Activated CD4-positive, alpha-beta T cell treated with anti-CD3 and anti-CD28 coated beads, Interleukin-2, amount 10 ng/mL, durations not matched to agents 7 days and 5 days (primary cell): ENCODE data around the gene KIF16B. TPM values are rescaled to one million over a fixed set of nuclear protein-coding genes. Genes with fewer than 3 reads are reported as not detected.
"Not testable (repeated sequence)": the region's sequence is repeated elsewhere in the genome, so short reads cannot be mapped to it uniquely, and the experiment has no call there.

Source experiments
- CTCF ChIA-PET: fragments of 350-600 bp; sonication (Branson Sonifier 250); formaldehyde crosslinking; loops from one replicate; lab custom pipeline; 2021; ENCODE audit warnings: antibody characterized with exemption; lab: Charles Lee
- POLR2A ChIA-PET: fragments of 350-600 bp; sonication (Branson Sonifier 250); formaldehyde crosslinking; loops from one replicate; lab custom pipeline; 2021; ENCODE audit warnings: antibody characterized with exemption; lab: Charles Lee
- DNase-seq: peaks from one replicate; pipeline ENCODE4 v3.0.0-alpha.2; 2020
- H3K27ac Mint-ChIP-seq: one replicate; pipeline ENCODE4 v1.8.0; 2021; ENCODE audit warnings: mild to moderate bottlenecking, moderate library complexity, mixed read lengths
- H3K27me3 Mint-ChIP-seq: one replicate; pipeline ENCODE4 v1.8.0; 2021; ENCODE audit warnings: mixed read lengths
- H3K36me3 Mint-ChIP-seq: one replicate; pipeline ENCODE4 v1.8.0; 2021; ENCODE audit warnings: low read depth, mixed read lengths
- H3K4me1 Mint-ChIP-seq: one replicate; pipeline ENCODE4 v1.8.0; 2021; ENCODE audit warnings: mixed read lengths
- H3K4me3 Mint-ChIP-seq: one replicate; pipeline ENCODE4 v1.8.0; 2021; ENCODE audit warnings: mild to moderate bottlenecking, moderate library complexity, mixed read lengths
- H3K9me3 Mint-ChIP-seq: one replicate; pipeline ENCODE4 v1.8.0; 2021; ENCODE audit warnings: mixed read lengths
- total RNA-seq, 2 experiments: library from RNA; stranded (reverse); gene quantifications; one replicate each; pipeline ENCODE4 v1.2.3, GENCODE V29; 2021

KIF16B gene
- total RNA-seq, 2 experiments from 2014 or later: 9.4 to 10.3 TPM

DNA sequence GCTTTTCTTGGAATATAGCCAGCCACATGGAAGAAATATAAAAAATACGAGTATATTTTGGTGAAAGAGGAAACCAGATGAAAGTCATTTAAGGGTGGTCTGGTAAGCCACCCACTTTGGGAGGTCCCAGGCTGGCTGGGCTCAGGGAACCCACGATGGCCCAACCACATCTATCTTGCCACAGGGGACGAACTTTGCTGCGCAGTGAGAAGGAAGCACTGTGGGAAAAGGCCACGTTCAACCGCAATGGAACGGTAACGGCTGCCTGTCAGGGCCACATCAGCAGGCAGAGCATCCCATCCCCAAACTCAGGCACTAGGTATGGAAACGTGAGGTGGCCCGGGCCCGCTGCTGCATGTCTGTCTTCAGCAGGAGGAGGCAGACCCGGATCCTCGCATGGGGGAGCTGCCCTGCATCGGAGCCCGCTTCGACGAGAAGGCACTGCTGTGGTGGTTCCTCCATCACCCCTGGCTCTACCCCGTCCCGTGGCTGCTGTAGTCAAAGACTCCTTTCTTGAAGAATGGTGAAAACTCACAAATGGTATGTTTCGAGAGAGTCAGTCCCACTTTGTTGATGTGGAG is 300.4 kb downstream of the KIF16B start:
- POLR2A ChIA-PET: no interaction called here
- peaks cover 4% of the 10 kb centered on the region for H3K9me3 Mint-ChIP-seq
- CTCF ChIA-PET: no interaction called here
- H3K4me1 Mint-ChIP-seq: no peaks in the 10 kb centered on the region
- H3K27me3 Mint-ChIP-seq: no peaks in the 10 kb centered on the region
- DNase-seq: no peak
- no peaks in the 10 kb centered on the region for H3K36me3 Mint-ChIP-seq
- H3K27ac Mint-ChIP-seq: no peak overlapping the region
- H3K4me3 Mint-ChIP-seq: no peak overlapping the region

DNA sequence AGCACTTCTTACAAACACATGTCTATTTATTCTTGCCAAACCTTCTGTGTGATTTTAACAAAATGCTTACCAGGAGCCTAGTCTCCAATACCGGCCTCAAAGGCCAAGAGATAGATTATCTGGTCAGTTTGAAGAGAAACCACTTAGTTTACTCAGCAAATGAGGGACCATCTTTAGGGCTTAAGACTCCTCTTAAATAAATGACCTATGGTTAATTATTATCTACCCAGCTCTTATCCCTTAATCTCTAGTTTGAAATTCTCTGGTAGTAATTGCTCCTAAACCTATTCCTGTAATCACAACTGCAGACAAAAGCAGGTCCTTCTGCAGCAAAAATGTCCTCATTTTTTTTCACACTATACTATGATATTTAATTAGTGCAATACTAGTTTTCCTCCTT is 301.8 kb downstream of the KIF16B start:
- ChIA-PET CTCF (no interaction called here), POLR2A (no interaction called here)
- no peaks in the 10 kb centered on the region for H3K27me3 Mint-ChIP-seq
- no peaks in the 10 kb centered on the region for H3K36me3 Mint-ChIP-seq
- peaks cover 13% of the 10 kb centered on the region for H3K9me3 Mint-ChIP-seq
- no peaks in the 10 kb centered on the region for H3K4me1 Mint-ChIP-seq
- H3K4me3 Mint-ChIP-seq: no peak overlapping the region
- DNase-seq: no peak
- H3K27ac Mint-ChIP-seq: no peak overlapping the region

DNA sequence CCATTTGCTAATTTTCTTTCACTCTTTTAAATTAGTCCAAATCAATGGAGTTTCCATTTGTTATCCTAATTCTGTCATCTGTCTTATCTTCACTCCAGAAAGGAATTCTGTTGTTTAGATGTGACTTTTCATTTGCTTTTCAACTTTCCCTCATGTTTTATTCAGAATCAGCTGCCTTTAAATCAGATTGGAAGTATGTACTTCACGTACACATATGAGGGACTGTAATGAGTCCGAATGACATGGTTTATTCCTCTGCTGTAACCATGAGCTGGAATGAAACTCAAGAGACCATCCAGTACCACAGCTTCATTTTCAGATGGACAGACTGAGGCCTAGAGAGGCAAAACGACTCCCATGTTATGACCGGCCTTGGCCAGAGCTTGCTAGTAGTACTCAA is 302.3 kb downstream of the KIF16B start:
- POLR2A ChIA-PET: interaction anchor here (0.7 kb wide), 1 partner anchor 20 kb away, joined by 3 read pairs; no protein-coding TSS in a partner anchor
- no peak for DNase-seq
- CTCF ChIA-PET: no interaction called here

DNA sequence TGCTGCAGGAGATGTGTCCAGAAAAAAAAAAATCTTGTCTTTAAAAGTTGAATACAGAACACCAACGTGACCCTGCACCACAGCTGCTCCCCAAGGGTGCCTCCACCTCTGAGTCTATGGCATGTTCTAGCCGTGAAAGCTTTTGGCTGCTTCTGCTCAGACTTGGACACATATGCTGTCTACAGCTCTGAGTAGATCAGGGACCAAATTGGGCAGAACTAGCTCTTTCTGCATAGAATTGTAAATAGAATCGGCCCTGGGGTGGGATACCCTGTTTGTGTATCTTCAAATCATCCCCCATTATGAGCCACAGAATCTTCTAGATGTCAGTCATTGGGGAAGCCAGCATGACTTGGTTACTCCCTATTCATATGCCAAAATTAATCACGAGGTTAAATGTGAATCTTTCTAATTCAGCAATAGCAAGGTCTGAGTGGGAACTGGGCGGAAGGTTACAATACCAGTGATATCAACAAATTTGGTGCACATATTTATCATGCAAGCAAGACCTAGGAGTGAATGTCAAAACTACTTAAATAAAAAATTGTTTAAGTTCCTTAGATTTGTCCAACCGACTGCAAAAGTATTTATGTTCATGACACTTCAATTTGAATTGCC is 302.8 kb downstream of the KIF16B start:
- H3K4me3 Mint-ChIP-seq: no peak overlapping the region
- peaks cover 20% of the 10 kb centered on the region for H3K9me3 Mint-ChIP-seq
- H3K36me3 Mint-ChIP-seq: no peaks in the 10 kb centered on the region
- CTCF ChIA-PET: no interaction called here
- POLR2A ChIA-PET: interaction anchor here (0.7 kb wide), 1 partner anchor 21 kb away, joined by 3 read pairs; no protein-coding TSS in a partner anchor
- no peaks in the 10 kb centered on the region for H3K4me1 Mint-ChIP-seq
- DNase-seq: no peak
- H3K27me3 Mint-ChIP-seq: no peaks in the 10 kb centered on the region
- no peak overlapping the region for H3K27ac Mint-ChIP-seq

More for the DNA sequence above, 302.3 kb downstream of the KIF16B start:
- Mint-ChIP-seq H3K36me3 (no peaks in the 10 kb centered on the region), H3K4me3 (no peak overlapping the region), H3K4me1 (no peaks in the 10 kb centered on the region), H3K27ac (no peak overlapping the region), H3K9me3 (peaks cover 16% of the 10 kb centered on the region), H3K27me3 (no peaks in the 10 kb centered on the region)

DNA sequence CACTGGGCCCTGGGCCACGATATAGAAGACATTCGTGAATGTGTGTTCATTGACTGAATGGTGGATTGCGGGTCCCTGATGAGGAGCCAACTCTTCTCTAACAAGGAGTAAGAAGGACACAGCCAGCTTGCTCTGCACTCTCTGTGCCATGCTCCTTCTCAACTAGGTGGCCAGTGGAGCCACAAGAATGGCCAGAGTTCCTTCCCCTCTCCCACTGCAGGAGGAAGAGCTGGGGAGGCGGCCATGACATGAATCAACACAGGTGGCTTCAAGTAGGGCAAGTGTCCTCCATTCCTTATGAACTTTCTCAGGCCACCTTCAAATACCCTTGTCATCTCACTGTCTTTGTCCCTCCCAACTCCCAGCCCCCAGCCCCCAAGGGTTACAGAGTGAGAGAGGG is 305.7 kb downstream of the KIF16B start:
- ChIA-PET POLR2A (no interaction called here), CTCF (no interaction called here)
- H3K9me3 Mint-ChIP-seq: peaks cover 20% of the 10 kb centered on the region
- no peak overlapping the region for H3K4me3 Mint-ChIP-seq
- H3K36me3 Mint-ChIP-seq: no peaks in the 10 kb centered on the region
- DNase-seq: no peak
- H3K27me3 Mint-ChIP-seq: no peaks in the 10 kb centered on the region
- H3K27ac Mint-ChIP-seq: no peak overlapping the region
- H3K4me1 Mint-ChIP-seq: no peaks in the 10 kb centered on the region

DNA sequence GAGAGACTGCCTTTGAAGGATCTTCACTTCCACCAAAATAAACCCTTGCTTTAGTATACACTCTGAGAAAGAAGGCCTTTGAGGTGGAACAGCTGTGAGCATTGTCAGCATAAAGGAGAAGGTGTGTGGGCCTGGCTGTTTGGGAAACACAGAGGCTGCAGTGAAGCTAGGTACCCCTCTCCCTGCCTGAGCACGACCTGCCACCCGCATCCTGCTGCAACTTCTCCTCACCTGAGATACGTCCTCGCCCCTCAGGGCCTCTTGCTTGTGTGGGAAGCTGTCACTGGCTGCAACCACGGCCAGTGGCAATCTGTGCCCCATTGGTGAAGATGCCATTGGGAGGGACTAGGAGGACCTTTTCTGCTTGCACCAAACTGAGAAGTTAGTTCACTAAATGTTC is 307.9 kb downstream of the KIF16B start:
- Mint-ChIP-seq H3K4me1 (no peaks in the 10 kb centered on the region), H3K9me3 (peaks cover 23% of the 10 kb centered on the region), H3K4me3 (no peak overlapping the region), H3K27ac (no peak overlapping the region), H3K27me3 (no peaks in the 10 kb centered on the region), H3K36me3 (no peaks in the 10 kb centered on the region)
- ChIA-PET POLR2A (no interaction called here), CTCF (no interaction called here)
- no peak for DNase-seq

DNA sequence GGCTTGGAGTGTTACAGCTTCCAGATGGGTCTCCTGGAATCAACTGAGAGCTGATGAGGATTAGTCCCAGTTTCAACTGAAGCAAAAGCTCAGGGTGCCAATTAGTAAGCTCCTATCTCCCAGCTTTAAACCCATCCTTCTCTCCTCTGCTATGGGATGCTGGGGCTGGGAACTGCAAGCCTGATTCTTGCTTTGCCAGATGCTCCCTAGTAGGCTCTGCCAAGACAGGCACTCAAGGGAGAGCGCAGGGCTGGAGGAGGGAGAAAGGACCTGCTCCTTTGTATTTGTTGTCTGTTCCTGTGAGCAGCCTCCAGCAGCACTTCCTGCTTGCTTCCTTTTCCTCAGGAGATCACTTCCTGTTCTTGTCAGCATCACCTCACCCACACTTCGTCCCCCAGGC is 309.7 kb downstream of the KIF16B start:
- H3K27ac Mint-ChIP-seq: no peak overlapping the region
- no peak overlapping the region for H3K4me3 Mint-ChIP-seq
- no peaks in the 10 kb centered on the region for H3K4me1 Mint-ChIP-seq
- POLR2A ChIA-PET: no interaction called here
- H3K9me3 Mint-ChIP-seq: peaks cover 19% of the 10 kb centered on the region
- no peak for DNase-seq
- CTCF ChIA-PET: no interaction called here
- no peaks in the 10 kb centered on the region for H3K27me3 Mint-ChIP-seq
- no peaks in the 10 kb centered on the region for H3K36me3 Mint-ChIP-seq

DNA sequence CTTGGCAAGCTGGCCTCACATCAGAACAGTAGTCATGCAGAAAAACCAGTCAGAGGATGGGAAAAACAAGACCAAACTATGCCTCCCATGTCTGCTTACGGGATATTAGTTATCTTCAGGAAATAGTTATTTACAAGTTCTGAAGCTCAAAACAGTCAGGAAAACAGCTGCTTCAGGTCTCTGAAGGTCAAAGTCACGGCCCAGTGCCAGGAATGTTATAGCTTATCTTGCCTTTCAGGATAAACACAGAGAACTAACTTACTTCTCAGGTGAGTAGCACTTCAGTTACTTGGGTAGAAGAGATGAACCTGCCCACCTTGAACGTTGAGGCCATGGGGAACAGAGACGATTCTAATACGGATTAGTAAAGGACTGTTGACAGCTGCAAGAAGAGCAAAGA is 310.7 kb downstream of the KIF16B start:
- H3K4me1 Mint-ChIP-seq: no peaks in the 10 kb centered on the region
- H3K9me3 Mint-ChIP-seq: peaks cover 18% of the 10 kb centered on the region
- H3K36me3 Mint-ChIP-seq: no peaks in the 10 kb centered on the region
- CTCF ChIA-PET: interaction anchor here (0.8 kb wide), 1 partner anchor 11 kb away, joined by 3 read pairs; no protein-coding TSS in a partner anchor
- POLR2A ChIA-PET: no interaction called here
- no peak overlapping the region for H3K4me3 Mint-ChIP-seq
- H3K27me3 Mint-ChIP-seq: no peaks in the 10 kb centered on the region
- no peak overlapping the region for H3K27ac Mint-ChIP-seq
- no peak for DNase-seq

DNA sequence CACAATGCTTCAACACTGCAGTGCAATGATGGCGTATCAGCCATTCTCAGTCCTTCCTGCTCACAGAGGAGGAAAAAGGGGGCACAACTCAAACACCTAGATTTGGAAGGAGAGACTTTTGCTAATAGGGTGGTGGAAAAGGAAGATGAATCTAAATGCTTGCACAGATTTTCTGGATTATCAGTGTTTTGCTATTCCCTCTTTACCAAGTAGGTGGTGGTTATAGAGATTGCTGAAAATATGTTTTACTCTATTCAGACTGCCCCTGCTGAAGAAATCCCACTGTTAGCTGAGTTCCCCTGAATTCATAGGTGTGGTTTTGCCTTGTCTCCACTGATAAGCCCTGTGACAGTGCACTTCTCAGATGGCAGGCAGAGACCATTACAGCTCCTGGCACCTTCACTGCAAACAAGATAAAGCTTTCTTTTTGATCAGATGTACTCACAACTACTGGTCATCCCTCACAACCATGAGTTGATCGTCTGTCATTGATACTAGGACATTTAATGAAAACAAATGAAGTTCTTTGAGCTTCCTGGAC is 311.4 kb downstream of the KIF16B start:
- no peaks in the 10 kb centered on the region for H3K4me1 Mint-ChIP-seq
- DNase-seq: no peak
- ChIA-PET POLR2A (no interaction called here), CTCF (interaction anchor here (0.8 kb wide), 1 partner anchor 10 kb away, joined by 3 read pairs; no protein-coding TSS in a partner anchor)
- H3K4me3 Mint-ChIP-seq: no peak overlapping the region
- H3K27me3 Mint-ChIP-seq: no peaks in the 10 kb centered on the region
- H3K9me3 Mint-ChIP-seq: peaks cover 10% of the 10 kb centered on the region
- no peaks in the 10 kb centered on the region for H3K36me3 Mint-ChIP-seq
- H3K27ac Mint-ChIP-seq: no peak overlapping the region

DNA sequence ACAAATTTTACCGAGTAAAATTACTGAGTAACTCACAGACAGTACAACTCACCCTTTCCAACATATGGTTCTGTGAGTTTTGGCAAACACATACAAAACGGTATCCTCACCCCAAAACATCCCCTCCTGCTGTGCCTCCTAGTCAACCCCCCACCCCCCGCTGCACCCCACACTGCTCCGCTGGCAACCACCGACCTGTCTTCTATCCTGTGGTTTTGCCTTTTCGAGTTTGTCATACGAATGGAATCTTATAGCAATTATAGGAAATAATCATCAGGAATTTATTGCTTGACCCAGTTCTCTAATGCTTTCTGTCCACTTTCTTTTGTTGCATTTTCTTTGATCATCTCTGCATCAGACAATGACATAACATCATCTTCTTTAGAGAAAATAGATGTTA is 312.3 kb downstream of the KIF16B start:
- H3K4me3 Mint-ChIP-seq: no peak overlapping the region
- H3K36me3 Mint-ChIP-seq: no peaks in the 10 kb centered on the region
- POLR2A ChIA-PET: no interaction called here
- H3K9me3 Mint-ChIP-seq: peaks cover 6% of the 10 kb centered on the region
- no peaks in the 10 kb centered on the region for H3K27me3 Mint-ChIP-seq
- no peaks in the 10 kb centered on the region for H3K4me1 Mint-ChIP-seq
- no peak for DNase-seq
- CTCF ChIA-PET: no interaction called here
- H3K27ac Mint-ChIP-seq: no peak overlapping the region

DNA sequence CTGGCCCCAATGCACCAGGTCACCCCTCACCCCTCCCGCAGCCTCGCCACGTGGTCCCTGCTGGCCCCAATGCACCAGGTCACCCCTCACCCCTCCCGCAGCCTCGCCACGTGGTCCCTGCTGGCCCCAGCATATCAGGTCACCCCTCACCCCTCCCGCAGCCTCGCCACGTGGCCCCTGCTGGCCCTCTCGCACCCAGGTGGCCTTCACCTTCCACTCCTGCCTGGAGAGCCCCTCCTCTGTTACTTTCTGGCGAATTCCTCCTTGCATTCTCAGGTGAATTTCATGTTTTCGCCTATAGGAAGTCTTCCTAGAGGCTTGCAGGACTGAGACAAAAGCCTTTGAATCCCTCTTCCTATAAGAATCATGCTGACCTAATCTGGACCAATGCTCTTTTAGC is 313.1 kb downstream of the KIF16B start:
- H3K27me3 Mint-ChIP-seq, H3K4me1 Mint-ChIP-seq, H3K4me3 Mint-ChIP-seq, DNase-seq, POLR2A ChIA-PET, H3K36me3 Mint-ChIP-seq, H3K27ac Mint-ChIP-seq, CTCF ChIA-PET, H3K9me3 Mint-ChIP-seq: not testable (repeated sequence)

DNA sequence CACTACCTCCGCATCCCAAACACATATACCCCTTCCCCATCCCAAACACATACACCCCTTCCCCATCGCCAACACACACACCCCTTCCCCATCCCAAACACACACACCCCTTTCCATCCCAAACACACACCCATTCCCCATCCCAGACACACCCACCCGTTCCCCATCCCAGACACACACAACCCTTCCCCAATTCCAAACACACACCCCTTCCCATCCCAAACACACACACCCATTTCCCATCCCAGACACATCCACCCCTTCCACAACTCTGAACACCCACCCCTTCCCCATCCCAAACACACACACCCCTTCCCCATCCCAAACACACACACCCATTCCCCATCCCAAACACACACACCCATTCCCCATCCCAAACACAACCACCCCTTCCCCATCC is 314.5 kb downstream of the KIF16B start:
- no peak overlapping the region for H3K27ac Mint-ChIP-seq
- DNase-seq: no peak
- H3K36me3 Mint-ChIP-seq: no peaks in the 10 kb centered on the region
- CTCF ChIA-PET: no interaction called here
- POLR2A ChIA-PET: no interaction called here
- no peaks in the 10 kb centered on the region for H3K27me3 Mint-ChIP-seq
- H3K4me1 Mint-ChIP-seq: no peaks in the 10 kb centered on the region
- H3K4me3 Mint-ChIP-seq: no peak overlapping the region
- H3K9me3 Mint-ChIP-seq: peaks cover 3% of the 10 kb centered on the region

DNA sequence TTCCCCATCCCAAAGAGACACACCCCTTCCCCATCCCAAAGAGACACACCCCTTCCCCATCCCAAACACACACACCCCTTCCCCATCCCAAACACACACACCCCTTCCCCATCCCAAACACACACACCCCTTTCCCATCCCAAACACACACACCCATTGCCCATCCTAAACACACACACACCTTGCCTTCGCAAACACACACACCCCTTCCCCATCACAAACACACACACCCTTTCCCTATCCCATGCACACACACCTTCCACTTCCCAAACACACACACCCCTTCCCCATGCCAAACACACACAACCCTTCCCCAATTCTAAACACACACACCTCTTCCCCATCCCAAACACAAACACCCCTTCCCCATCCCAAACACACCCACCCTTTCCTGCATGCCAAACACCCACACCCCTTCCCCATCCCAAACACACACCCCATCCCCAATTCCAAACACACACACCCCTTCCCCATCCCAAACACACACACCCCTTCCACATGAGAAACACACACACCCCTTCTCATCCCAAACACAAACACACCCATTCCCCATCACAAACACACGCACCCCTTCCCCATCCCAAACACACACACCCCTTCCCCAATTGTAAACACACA is 315.3 kb downstream of the KIF16B start:
- no peaks in the 10 kb centered on the region for H3K36me3 Mint-ChIP-seq
- H3K4me1 Mint-ChIP-seq: no peaks in the 10 kb centered on the region
- H3K4me3 Mint-ChIP-seq: no peak overlapping the region
- H3K27me3 Mint-ChIP-seq: no peaks in the 10 kb centered on the region
- ChIA-PET CTCF (no interaction called here), POLR2A (no interaction called here)
- H3K9me3 Mint-ChIP-seq: peaks cover 3% of the 10 kb centered on the region
- H3K27ac Mint-ChIP-seq: no peak overlapping the region
- DNase-seq: no peak
